HEK293 (cell line): ENCODE measurements around the gene HTR4.

ENCODE experiments used
- CTCF ChIA-PET: fragments of 350-600 bp; formaldehyde crosslinking; extraction: SDS; loops from one replicate; lab custom pipeline; 2021; ENCODE audit warnings: antibody characterized with exemption; lab: Yijun Ruan, JAX
- POLR2A ChIA-PET: fragments of 300-600 bp; formaldehyde crosslinking; extraction: SDS; loops from one replicate; lab custom pipeline; 2020; ENCODE audit warnings: antibody characterized with exemption, inconsistent platforms; lab: Yijun Ruan, JAX
- H3K27ac ChIP-seq: fragments of 200-500 bp; sonication (Bioruptor generic); 2 replicates; pipeline ENCODE4 v1.5.1; 2014; ENCODE audit warnings: low read depth, low read length, control low read depth, inconsistent platforms; ENCODE audit errors: extremely low read depth
- H3K36me3 ChIP-seq, 2 experiments: fragments of 200-500 bp in 1 of 2; sonication (Bioruptor generic) in 1 of 2; 1 replicate in 1 of 2; 2 replicates in 1 of 2; pipeline ENCODE4 v1.5.1; 2014 to 2017; ENCODE audit warnings: inconsistent platforms in 2 of 2, low read length in 2 of 2; ENCODE audit not compliant: control insufficient read depth in 2 of 2, insufficient read depth in 1 of 2
- H3K4me1 ChIP-seq: fragments of 200-500 bp; sonication (Bioruptor generic); 2 replicates; pipeline ENCODE4 v1.5.1; 2014; ENCODE audit warnings: mild to moderate bottlenecking, low read length, inconsistent platforms; ENCODE audit not compliant: control insufficient read depth, insufficient read depth
- H3K4me3 ChIP-seq: 2 replicates; pipeline ENCODE4 v1.5.1; 2011; ENCODE audit warnings: low read depth, mild to moderate bottlenecking, control low read depth, low read length, moderate library complexity
- H3K9me3 ChIP-seq: fragments of 200-500 bp; sonication (Bioruptor generic); 2 replicates; pipeline ENCODE4 v1.5.1; 2014; ENCODE audit warnings: low read depth, low read length, inconsistent platforms; ENCODE audit not compliant: control insufficient read depth, insufficient read depth
- GLI2 ChIP-seq: fragments of 450-650 bp; formaldehyde crosslinking; IDR thresholded peaks from 2 replicates; pipeline ENCODE4; 2017; ENCODE audit warnings: missing biosample characterization, missing genetic modification characterization, low read depth, borderline replicate concordance
- GLI4 ChIP-seq: fragments of 450-650 bp; formaldehyde crosslinking; IDR thresholded peaks from 2 replicates; pipeline ENCODE4 v1.5.1; 2016; ENCODE audit warnings: missing biosample characterization, missing genetic modification characterization
- MYNN ChIP-seq: fragments of 450-650 bp; formaldehyde crosslinking; IDR thresholded peaks from 2 replicates; pipeline ENCODE4 v1.5.1; 2016; ENCODE audit warnings: missing biosample characterization, missing genetic modification characterization, borderline replicate concordance
- ZBTB21 ChIP-seq: fragments of 450-650 bp; formaldehyde crosslinking; IDR thresholded peaks from 2 replicates; pipeline ENCODE4 v1.5.1; 2017; ENCODE audit warnings: missing biosample characterization, missing genetic modification characterization
- ZFHX2 ChIP-seq: fragments of 450-650 bp; formaldehyde crosslinking; conservative IDR thresholded peaks from 2 replicates; pipeline ENCODE4 v1.5.1; 2016; ENCODE audit warnings: missing biosample characterization, missing genetic modification characterization
- ZIC2 ChIP-seq: fragments of 450-650 bp; formaldehyde crosslinking; IDR thresholded peaks from 2 replicates; pipeline ENCODE4 v1.5.1; 2016; ENCODE audit warnings: missing biosample characterization, missing genetic modification characterization
- ZNF10 ChIP-seq: fragments of 450-650 bp; formaldehyde crosslinking; IDR thresholded peaks from 2 replicates; pipeline ENCODE4 v1.5.1; 2017; ENCODE audit warnings: missing biosample characterization, missing genetic modification characterization
- ZNF169 ChIP-seq: fragments of 450-650 bp; formaldehyde crosslinking; IDR thresholded peaks from 2 replicates; pipeline ENCODE4 v1.5.1; 2016; ENCODE audit warnings: missing biosample characterization, missing genetic modification characterization
- ZNF175 ChIP-seq: fragments of 450-650 bp; formaldehyde crosslinking; IDR thresholded peaks from 2 replicates; pipeline ENCODE4 v1.5.1; 2016; ENCODE audit warnings: missing biosample characterization, missing genetic modification characterization
- ZNF394 ChIP-seq: fragments of 450-650 bp; formaldehyde crosslinking; IDR thresholded peaks from 2 replicates; pipeline ENCODE4 v1.5.1; 2016; ENCODE audit warnings: missing biosample characterization, missing genetic modification characterization, mild to moderate bottlenecking, moderate library complexity, borderline replicate concordance
- ZNF426 ChIP-seq: fragments of 450-650 bp; formaldehyde crosslinking; IDR thresholded peaks from 2 replicates; pipeline ENCODE4 v1.5.1; 2017; ENCODE audit warnings: missing biosample characterization, missing genetic modification characterization, mild to moderate bottlenecking, inconsistent platforms, moderate library complexity
- ZNF549 ChIP-seq: fragments of 450-650 bp; IDR thresholded peaks from 2 replicates; pipeline ENCODE4 v1.5.1; 2018; ENCODE audit warnings: missing biosample characterization, missing genetic modification characterization, mild to moderate bottlenecking, inconsistent platforms, moderate library complexity
- ZNF561 ChIP-seq: fragments of 450-650 bp; IDR thresholded peaks from 2 replicates; pipeline ENCODE4 v1.5.1; 2018; ENCODE audit warnings: missing biosample characterization, missing genetic modification characterization, borderline replicate concordance
- ZNF571 ChIP-seq: fragments of 450-650 bp; formaldehyde crosslinking; IDR thresholded peaks from 2 replicates; pipeline ENCODE4 v1.5.0; 2017; ENCODE audit warnings: missing biosample characterization, missing genetic modification characterization
- ZNF610 ChIP-seq: fragments of 450-650 bp; formaldehyde crosslinking; IDR thresholded peaks from 2 replicates; pipeline ENCODE4 v1.5.1; 2016; ENCODE audit warnings: missing biosample characterization, missing genetic modification characterization, borderline replicate concordance
- ZNF629 ChIP-seq: fragments of 450-650 bp; formaldehyde crosslinking; IDR thresholded peaks from 2 replicates; pipeline ENCODE4 v1.5.1; 2017; ENCODE audit warnings: missing biosample characterization, missing genetic modification characterization
- ZNF658 ChIP-seq: fragments of 450-650 bp; formaldehyde crosslinking; IDR thresholded peaks from 2 replicates; pipeline ENCODE4; 2016; ENCODE audit warnings: missing biosample characterization, missing genetic modification characterization
- ZNF660 ChIP-seq: fragments of 450-650 bp; IDR thresholded peaks from 2 replicates; pipeline ENCODE4 v1.5.1; 2018; ENCODE audit warnings: missing biosample characterization, mild to moderate bottlenecking, missing genetic modification characterization
- ZNF707 ChIP-seq: fragments of 450-650 bp; formaldehyde crosslinking; IDR thresholded peaks from 2 replicates; pipeline ENCODE4 v1.5.1; 2016; ENCODE audit warnings: missing biosample characterization, missing genetic modification characterization
- ZSCAN16 ChIP-seq: fragments of 450-650 bp; formaldehyde crosslinking; IDR thresholded peaks from 2 replicates; pipeline ENCODE4 v1.5.1; 2016; ENCODE audit warnings: missing biosample characterization, missing genetic modification characterization
- ZXDB ChIP-seq: fragments of 450-650 bp; formaldehyde crosslinking; IDR thresholded peaks from 2 replicates; pipeline ENCODE4 v1.5.1; 2016; ENCODE audit warnings: missing biosample characterization, missing genetic modification characterization
- TF ChIP-seq, protein P1 (sequence below): fragments of 450-650 bp; formaldehyde crosslinking; IDR thresholded peaks from 2 replicates; pipeline ENCODE4 v1.5.1; 2016; ENCODE audit warnings: missing biosample characterization, missing genetic modification characterization
- TF ChIP-seq, protein P2 (sequence below): fragments of 450-650 bp; formaldehyde crosslinking; IDR thresholded peaks from 2 replicates; pipeline ENCODE4 v1.5.1; 2016; ENCODE audit warnings: missing biosample characterization, missing genetic modification characterization
- TF ChIP-seq, protein P3 (sequence below): fragments of 450-650 bp; formaldehyde crosslinking; IDR thresholded peaks from 2 replicates; pipeline ENCODE4 v1.5.1; 2016; ENCODE audit warnings: missing biosample characterization, missing genetic modification characterization
- TF ChIP-seq, protein P4 (sequence below): fragments of 450-650 bp; formaldehyde crosslinking; IDR thresholded peaks from 2 replicates; pipeline ENCODE4 v1.5.1; 2016; ENCODE audit warnings: missing biosample characterization, missing genetic modification characterization

HTR4 gene

DNA sequence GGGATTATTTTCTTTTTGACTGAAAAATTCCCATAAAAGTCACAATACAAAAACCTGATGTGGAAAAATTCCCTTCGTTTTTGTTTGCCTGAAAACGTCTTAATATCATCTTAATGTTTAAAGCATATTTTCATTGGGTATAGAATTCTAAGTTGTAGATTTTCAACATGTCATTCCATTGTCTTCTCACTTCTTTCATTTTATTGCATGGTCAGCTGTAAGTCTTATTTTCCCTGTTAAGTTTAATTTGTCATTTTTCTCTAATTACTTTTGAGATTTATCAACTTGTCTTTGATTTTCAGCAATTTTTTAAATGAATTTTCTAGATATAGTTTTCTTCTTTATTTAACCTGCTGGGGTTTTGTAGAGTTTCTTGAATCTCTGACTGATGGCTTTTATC, 138.9 kb downstream of the HTR4 start:
- Histone ChIP-seq H3K9me3 (no peaks in the 10 kb centered on the region), H3K4me3 (no peak overlapping the region), H3K27ac (no peak overlapping the region), H3K4me1 (no peaks in the 10 kb centered on the region), H3K36me3 (no peaks in the 10 kb centered on the region)
- POLR2A ChIA-PET, result no interaction called here
- CTCF ChIA-PET, result no interaction called here
- TF ChIP-seq ZFHX2 (tag by site-specific recombination) (no peak), ZNF629 (tag by site-specific recombination) (no peak), MYNN (tag by site-specific recombination) (no peak), ZNF658 (tag by site-specific recombination) (no peak), ZNF394 (tag by site-specific recombination) (no peak), ZBTB21 (tag by site-specific recombination) (no peak), ZXDB (tag by site-specific recombination) (no peak), ZNF707 (no peak)
- TF ChIP-seq, protein P1, sequence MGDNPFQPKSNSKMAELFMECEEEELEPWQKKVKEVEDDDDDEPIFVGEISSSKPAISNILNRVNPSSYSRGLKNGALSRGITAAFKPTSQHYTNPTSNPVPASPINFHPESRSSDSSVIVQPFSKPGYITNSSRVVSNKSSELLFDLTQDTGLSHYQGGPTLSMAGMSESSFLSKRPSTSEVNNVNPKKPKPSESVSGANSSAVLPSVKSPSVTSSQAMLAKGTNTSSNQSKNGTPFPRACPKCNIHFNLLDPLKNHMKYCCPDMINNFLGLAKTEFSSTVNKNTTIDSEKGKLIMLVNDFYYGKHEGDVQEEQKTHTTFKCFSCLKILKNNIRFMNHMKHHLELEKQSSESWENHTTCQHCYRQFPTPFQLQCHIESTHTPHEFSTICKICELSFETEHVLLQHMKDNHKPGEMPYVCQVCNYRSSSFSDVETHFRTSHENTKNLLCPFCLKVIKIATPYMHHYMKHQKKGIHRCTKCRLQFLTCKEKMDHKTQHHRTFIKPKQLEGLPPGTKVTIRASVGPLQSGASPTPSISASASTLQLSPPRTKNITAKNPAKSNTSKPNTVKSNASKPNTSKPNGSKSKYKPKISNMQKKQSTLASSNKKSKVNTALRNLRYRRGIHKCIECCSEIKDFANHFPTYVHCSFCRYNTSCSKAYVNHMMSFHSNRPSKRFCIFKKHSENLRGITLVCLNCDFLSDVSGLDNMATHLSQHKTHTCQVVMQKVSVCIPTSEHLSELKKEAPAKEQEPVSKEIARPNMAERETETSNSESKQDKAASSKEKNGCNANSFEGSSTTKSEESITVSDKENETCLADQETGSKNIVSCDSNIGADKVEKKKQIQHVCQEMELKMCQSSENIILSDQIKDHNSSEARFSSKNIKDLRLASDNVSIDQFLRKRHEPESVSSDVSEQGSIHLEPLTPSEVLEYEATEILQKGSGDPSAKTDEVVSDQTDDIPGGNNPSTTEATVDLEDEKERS (tag by site-specific recombination), result no peak
- TF ChIP-seq, all 188 proteins: peak for 0

DNA sequence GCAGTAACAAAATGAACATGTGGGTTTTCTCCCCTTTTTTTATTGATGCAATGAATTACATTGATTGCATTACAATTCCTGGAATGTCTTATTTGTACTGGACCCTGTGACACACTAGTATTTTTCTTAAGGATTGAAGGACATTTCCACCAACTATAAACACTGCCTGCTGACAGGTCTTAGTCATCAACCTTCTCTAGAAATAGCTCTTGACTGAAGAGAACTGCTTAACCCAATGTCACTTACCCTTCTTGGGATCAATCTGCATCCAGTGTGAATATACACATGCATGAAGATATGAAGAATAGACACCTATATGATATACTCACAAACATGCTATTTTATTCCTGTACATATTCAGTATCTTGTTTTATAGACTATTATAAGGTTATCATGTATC, 140.0 kb downstream of the HTR4 start:
- POLR2A ChIA-PET, result no interaction called here
- H3K27ac ChIP-seq, result no peak overlapping the region
- no peak for TF ChIP-seq ZNF169 (tag by site-specific recombination)
- TF ChIP-seq ZSCAN16 (tag by site-specific recombination), result no peak
- TF ChIP-seq ZNF10, result no peak
- no peak for TF ChIP-seq GLI4
- no peak for TF ChIP-seq ZIC2 (tag by site-specific recombination)
- no peak overlapping the region for H3K4me3 ChIP-seq
- CTCF ChIA-PET, result no interaction called here
- H3K4me1 ChIP-seq, result no peaks in the 10 kb centered on the region
- no peaks in the 10 kb centered on the region for H3K36me3 ChIP-seq
- no peaks in the 10 kb centered on the region for H3K9me3 ChIP-seq

DNA sequence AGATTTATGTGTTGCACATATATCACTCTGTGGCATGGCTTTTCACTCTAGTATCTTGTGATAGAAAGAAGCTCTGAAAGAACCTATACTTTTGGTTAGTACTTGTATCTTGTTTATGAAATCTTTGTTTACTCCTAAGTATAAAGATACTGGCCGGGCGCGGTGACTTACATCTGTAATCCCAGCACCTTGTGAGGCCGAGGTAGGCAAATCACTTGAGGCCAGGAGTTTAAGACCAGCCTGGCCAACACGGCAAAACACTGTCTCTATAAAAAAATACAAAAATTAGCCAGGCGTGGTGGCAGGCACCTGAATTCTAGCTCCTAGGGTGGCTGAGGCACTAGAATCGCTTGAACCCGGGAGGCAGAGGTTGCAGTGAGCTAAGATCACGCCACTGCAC, 141.8 kb downstream of the HTR4 start:
- H3K36me3 ChIP-seq, result no peaks in the 10 kb centered on the region
- H3K9me3 ChIP-seq, result no peaks in the 10 kb centered on the region
- no peaks in the 10 kb centered on the region for H3K4me1 ChIP-seq
- no peak overlapping the region for H3K27ac ChIP-seq
- ChIA-PET CTCF (interaction anchor here (0.7 kb wide), 1 partner anchor 56 kb away, joined by 3 read pairs; no protein-coding TSS in a partner anchor), POLR2A (no interaction called here)
- H3K4me3 ChIP-seq, result no peak overlapping the region
- TF ChIP-seq, protein P2, sequence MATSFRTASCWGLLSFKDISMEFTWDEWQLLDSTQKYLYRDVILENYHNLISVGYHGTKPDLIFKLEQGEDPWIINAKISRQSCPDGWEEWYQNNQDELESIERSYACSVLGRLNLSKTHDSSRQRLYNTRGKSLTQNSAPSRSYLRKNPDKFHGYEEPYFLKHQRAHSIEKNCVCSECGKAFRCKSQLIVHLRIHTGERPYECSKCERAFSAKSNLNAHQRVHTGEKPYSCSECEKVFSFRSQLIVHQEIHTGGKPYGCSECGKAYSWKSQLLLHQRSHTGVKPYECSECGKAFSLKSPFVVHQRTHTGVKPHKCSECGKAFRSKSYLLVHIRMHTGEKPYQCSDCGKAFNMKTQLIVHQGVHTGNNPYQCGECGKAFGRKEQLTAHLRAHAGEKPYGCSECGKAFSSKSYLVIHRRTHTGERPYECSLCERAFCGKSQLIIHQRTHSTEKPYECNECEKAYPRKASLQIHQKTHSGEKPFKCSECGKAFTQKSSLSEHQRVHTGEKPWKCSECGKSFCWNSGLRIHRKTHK (tag by site-specific recombination), result no peak
- no peak for TF ChIP-seq ZNF175
- TF ChIP-seq ZNF660 (tag by site-specific recombination), result no peak
- TF ChIP-seq ZNF549 (tag by site-specific recombination), result no peak
- TF ChIP-seq ZNF571 (tag by site-specific recombination), result no peak
- no peak for TF ChIP-seq ZNF426 (tag by site-specific recombination)
- TF ChIP-seq ZNF561 (tag by site-specific recombination), result no peak
- TF ChIP-seq, protein P3, sequence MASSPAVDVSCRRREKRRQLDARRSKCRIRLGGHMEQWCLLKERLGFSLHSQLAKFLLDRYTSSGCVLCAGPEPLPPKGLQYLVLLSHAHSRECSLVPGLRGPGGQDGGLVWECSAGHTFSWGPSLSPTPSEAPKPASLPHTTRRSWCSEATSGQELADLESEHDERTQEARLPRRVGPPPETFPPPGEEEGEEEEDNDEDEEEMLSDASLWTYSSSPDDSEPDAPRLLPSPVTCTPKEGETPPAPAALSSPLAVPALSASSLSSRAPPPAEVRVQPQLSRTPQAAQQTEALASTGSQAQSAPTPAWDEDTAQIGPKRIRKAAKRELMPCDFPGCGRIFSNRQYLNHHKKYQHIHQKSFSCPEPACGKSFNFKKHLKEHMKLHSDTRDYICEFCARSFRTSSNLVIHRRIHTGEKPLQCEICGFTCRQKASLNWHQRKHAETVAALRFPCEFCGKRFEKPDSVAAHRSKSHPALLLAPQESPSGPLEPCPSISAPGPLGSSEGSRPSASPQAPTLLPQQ, result no peak
- TF ChIP-seq, protein P4, sequence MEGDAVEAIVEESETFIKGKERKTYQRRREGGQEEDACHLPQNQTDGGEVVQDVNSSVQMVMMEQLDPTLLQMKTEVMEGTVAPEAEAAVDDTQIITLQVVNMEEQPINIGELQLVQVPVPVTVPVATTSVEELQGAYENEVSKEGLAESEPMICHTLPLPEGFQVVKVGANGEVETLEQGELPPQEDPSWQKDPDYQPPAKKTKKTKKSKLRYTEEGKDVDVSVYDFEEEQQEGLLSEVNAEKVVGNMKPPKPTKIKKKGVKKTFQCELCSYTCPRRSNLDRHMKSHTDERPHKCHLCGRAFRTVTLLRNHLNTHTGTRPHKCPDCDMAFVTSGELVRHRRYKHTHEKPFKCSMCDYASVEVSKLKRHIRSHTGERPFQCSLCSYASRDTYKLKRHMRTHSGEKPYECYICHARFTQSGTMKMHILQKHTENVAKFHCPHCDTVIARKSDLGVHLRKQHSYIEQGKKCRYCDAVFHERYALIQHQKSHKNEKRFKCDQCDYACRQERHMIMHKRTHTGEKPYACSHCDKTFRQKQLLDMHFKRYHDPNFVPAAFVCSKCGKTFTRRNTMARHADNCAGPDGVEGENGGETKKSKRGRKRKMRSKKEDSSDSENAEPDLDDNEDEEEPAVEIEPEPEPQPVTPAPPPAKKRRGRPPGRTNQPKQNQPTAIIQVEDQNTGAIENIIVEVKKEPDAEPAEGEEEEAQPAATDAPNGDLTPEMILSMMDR (tag by site-specific recombination), result no peak
- no peak for TF ChIP-seq ZNF610 (tag by site-specific recombination)
- TF ChIP-seq GLI2, result no peak
